Measurements from ENCODE around the gene CCDC180. TPM values are rescaled to one million over a fixed set of nuclear protein-coding genes. Genes with fewer than 3 reads are reported as not detected.

Gene CCDC180
- total and polyA plus RNA-seq, 11 donors, result 0.55 to 5.3 (median 2.2) TPM

DNA sequence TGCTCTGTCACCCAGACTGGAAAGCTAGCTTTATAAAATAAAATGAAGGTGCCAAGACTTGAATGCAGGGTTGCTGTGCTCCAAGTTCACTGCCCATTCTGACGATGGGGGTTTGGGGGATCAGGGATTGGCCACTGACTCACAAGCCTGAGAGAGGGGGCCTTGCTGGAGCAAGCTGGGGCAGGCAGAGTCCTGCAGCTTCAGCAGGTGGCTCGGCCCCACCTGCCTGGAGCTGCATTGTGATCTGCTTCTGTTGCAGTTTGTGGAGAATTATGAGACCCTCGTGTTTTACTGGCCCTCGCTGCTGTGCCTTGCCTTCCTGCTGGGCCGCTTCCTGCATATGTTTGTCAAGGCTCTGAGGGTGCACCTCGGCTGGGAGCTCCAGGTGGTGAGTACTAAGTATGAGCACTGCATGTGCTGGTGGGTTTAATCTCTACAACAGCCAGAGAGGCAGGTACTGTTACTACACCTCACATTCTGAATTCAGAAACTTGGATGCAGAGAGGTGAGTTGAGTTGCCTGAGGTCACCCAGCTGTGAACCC, 31.1 kb upstream of the CCDC180 start:
- no peak for ATAC-seq
- TF ChIP-seq POLR2A (IDR thresholded peaks at IDR 0.05) (no peak), CTCF (IDR thresholded peaks at IDR 0.05) (no peak)

DNA sequence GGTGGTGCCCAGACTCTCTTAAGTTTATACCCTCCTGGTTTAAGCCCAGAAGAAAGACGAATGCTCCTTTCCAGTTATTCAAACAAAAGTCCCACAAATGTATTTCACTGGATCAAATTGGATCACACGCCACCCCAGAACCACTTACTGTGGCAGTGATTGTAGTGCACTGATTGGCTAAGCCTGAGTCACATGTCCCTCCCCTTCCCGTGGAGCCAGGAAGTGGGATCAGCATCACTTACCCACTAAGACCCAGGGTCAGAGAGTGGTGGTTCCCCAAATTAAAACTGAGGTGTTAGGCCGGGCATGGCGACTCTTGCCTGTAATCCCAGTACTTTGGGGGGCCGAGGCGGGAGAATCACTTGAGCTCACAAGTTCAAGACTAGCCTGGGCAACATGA, 29.5 kb upstream of the CCDC180 start:
- intact Hi-C loops (cut with DNase I), result no loop called here
- TF ChIP-seq POLR2A (IDR thresholded peaks at IDR 0.05) (no peak), CTCF (IDR thresholded peaks at IDR 0.05) (no peak)
- no peak overlapping the region for H3K4me3 ChIP-seq
- DNase-seq, result no peak
- no peak overlapping the region for H3K27ac ChIP-seq
- no peaks in the 10 kb centered on the region for H3K4me1 ChIP-seq
- peaks cover 0 to 66% (median 49%) of the 10 kb centered on the region in 9 donors for H3K36me3 ChIP-seq
- no peak for ATAC-seq
- H3K9me3 ChIP-seq, result no peaks in the 10 kb centered on the region
- H3K27me3 ChIP-seq, result no peaks in the 10 kb centered on the region
- 93 to 98% (median 95%) methylated on average over 3 to 7 of the region's 7 CpGs for WGBS, 4 donors

More for the DNA sequence above, 31.1 kb upstream of the CCDC180 start:
- H3K4me1 ChIP-seq, result no peaks in the 10 kb centered on the region
- H3K27me3 ChIP-seq, result no peaks in the 10 kb centered on the region
- no peak overlapping the region for H3K4me3 ChIP-seq
- no peak for DNase-seq
- H3K27ac ChIP-seq, result no peak overlapping the region
- intact Hi-C loops (cut with DNase I), result no loop called here
- H3K9me3 ChIP-seq, result no peaks in the 10 kb centered on the region
- peaks cover 0 to 50% (median 36%) of the 10 kb centered on the region in 9 donors for H3K36me3 ChIP-seq
- 81 to 87% (median 86%) methylated on average over 3 to 6 of the region's 6 CpGs for WGBS, 4 donors

- no peaks in the 10 kb centered on the region for H3K4me1 ChIP-seq
- no peak for ATAC-seq
- intact Hi-C loops (cut with DNase I), result no loop called here
- H3K4me3 ChIP-seq, result no peak overlapping the region
- no peak overlapping the region for H3K27ac ChIP-seq
- DNase-seq, result no peak
- 94 to 97% (median 94%) methylated on average over 3 of the region's 3 CpGs for WGBS, 4 donors
- peaks cover 0 to 91% (median 59%) of the 10 kb centered on the region in 9 donors for H3K36me3 ChIP-seq
- TF ChIP-seq POLR2A (IDR thresholded peaks at IDR 0.05), result no peak
- TF ChIP-seq CTCF (IDR thresholded peaks at IDR 0.05), result no peak
- H3K9me3 ChIP-seq, result peaks cover 0 to 13% (median 4%) of the 10 kb centered on the region in 12 donors
- no peaks in the 10 kb centered on the region for H3K27me3 ChIP-seq
These were observed 26.6 kb upstream of the CCDC180 start for GRCh38 chr9:97280755-97281330.

DNA sequence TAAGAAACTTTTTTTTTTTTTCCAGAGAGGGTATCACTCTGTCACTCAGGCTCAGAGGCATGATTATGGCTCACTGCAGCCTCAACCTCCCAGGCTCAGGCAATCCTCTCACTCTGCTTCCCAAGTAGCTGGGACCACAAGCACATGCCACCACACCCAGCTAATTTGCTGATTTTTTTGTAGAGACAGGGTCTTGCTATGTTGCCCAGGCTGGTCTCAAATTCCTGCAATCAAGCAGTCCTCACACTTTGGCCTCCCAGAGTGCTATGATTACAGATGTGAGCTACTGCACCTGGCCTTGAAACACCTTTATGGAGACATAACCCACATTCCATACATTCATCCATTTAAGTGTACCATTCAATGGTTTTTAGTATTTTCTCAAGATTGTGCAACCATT, 23.7 kb upstream of the CCDC180 start:
- ATAC-seq (no peak), DNase-seq (no peak)
- Histone ChIP-seq H3K27me3 (no peaks in the 10 kb centered on the region), H3K36me3 (peaks cover 0 to 87% (median 54%) of the 10 kb centered on the region in 9 donors), H3K4me1 (no peaks in the 10 kb centered on the region), H3K27ac (no peak overlapping the region), H3K4me3 (no peak overlapping the region), H3K9me3 (peaks cover 0 to 20% (median 6%) of the 10 kb centered on the region in 12 donors)
- no peak for TF ChIP-seq POLR2A (IDR thresholded peaks at IDR 0.05)
- no peak for TF ChIP-seq CTCF (IDR thresholded peaks at IDR 0.05)
- intact Hi-C loops (cut with DNase I), result no loop called here

Measured in heart left ventricle (tissue), 16 donors.